Measurements from ENCODE around the gene HERC2.

DNA sequence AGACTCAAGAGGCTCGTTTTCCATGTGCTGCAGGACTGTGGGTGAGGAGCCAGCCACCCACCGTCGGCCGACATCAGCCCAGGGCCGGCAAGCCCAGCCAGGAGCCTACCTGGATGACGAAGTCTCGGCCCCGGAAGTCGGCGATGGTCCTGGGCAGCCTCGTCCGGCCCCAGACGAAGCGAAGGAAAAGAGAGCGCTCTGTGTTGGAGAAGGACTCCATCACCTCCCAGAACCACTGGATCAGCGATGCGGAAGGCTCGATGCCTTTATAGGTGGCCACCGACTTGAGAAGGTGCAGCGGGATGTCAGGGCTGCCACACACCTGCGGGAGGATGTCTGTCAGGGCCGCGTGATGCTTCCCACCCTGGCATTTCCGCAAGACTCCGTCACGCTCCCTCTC is 209.0 kb downstream of the HERC2 start:
- TF ChIP-seq RNF2 (IDR thresholded peaks at IDR 0.05) (no peak), MXI1 (IDR thresholded peaks at IDR 0.05; ENCODE audit: low read depth, low read length) (no peak), CEBPB (tag; IDR thresholded peaks at IDR 0.05) (no peak), ZNF175 (CRISPR knock-in tag; IDR thresholded peaks at IDR 0.05; ENCODE audit: low read depth) (no peak), PML (IDR thresholded peaks at IDR 0.05; ENCODE audit: low read length) (no peak)
